A549 (cell line): Measurements from ENCODE around the gene RPL13. TPM values are rescaled to one million over a fixed set of nuclear protein-coding genes. Genes with fewer than 3 reads are reported as not detected.
A peak's percentile ranks its signal among the peaks of the same experiment; 100 is the strongest.
"Not testable (repeated sequence)": the region's sequence is repeated elsewhere in the genome, so short reads cannot be mapped to it uniquely, and the experiment has no call there.

ENCODE experiments used
- ATAC-seq, 2 experiments: fragments of 200-7000 bp in 1 of 2; fragments of >200 bp in 1 of 2; cut with Nextera tagmentation in 1 of 2; cut with Tn5 transposase in 1 of 2; 3 replicates each; pipeline versions ENCODE4 v1.8.0 to v1.9.1; 2018 to 2020; ENCODE audit warnings: mild to moderate bottlenecking in 1 of 2, moderate library complexity in 1 of 2
- CTCF ChIA-PET: fragments of 300-600 bp; sonication (Branson Sonifier 250); formaldehyde crosslinking; extraction: SDS; loops from one replicate; lab custom pipeline; 2021; ENCODE audit warnings: antibody characterized with exemption, inconsistent platforms; lab: Yijun Ruan, JAX
- POLR2A ChIA-PET: fragments of 350-600 bp; formaldehyde crosslinking; extraction: SDS; loops from one replicate; lab custom pipeline; 2021; ENCODE audit warnings: antibody characterized with exemption, inconsistent platforms; lab: Yijun Ruan, JAX
- DNase-seq, 2 experiments: peaks; one replicate each; pipeline versions ENCODE4 v3.0.0 to v3.0.0-alpha.2; 2011 to 2016; ENCODE audit warnings: low read depth in 1 of 2, low spot score in 1 of 2
- FAIRE-seq: peaks from 2 replicates; lab custom pipeline; 2011; peaks lifted over from hg19 to GRCh38; lab: Jason Lieb, UNC
- H3K27ac ChIP-seq, 2 experiments: fragments of >200 bp; sonication (Bioruptor Twin); formaldehyde crosslinking; 3 replicates each; pipeline ENCODE4 v1.5.1; 2016 to 2017
- H3K4me1 ChIP-seq: fragments of >200 bp; sonication (Bioruptor Twin); formaldehyde crosslinking; 3 replicates; pipeline ENCODE4 v1.6.1; 2016
- H3K4me2 ChIP-seq: fragments of >200 bp; sonication (Bioruptor Twin); formaldehyde crosslinking; 3 replicates; pipeline ENCODE4 v1.6.1; 2016
- H3K4me3 ChIP-seq: fragments of >200 bp; sonication (Bioruptor Twin); formaldehyde crosslinking; 3 replicates; pipeline ENCODE4 v1.5.1; 2016
- H3K9me3 ChIP-seq: fragments of >200 bp; sonication (Bioruptor Twin); formaldehyde crosslinking; 3 replicates; pipeline ENCODE4 v1.6.1; 2016
- ATOH8 ChIP-seq: fragments of 250-450 bp; sonication (Bioruptor Pico); IDR thresholded peaks from 2 replicates; pipeline ENCODE4 v1.5.0; 2020; ENCODE audit warnings: low read depth, mild to moderate bottlenecking, moderate library complexity
- BHLHE40 ChIP-seq: IDR thresholded peaks from 2 replicates; pipeline ENCODE4 v1.6.1; 2012; ENCODE audit warnings: low read depth, low read length, inconsistent platforms
- CBX2 ChIP-seq: fragments of 200-600 bp; sonication (generic); IDR thresholded peaks from 2 replicates; pipeline ENCODE4 v1.6.1; 2016; ENCODE audit warnings: low read depth, mild to moderate bottlenecking, borderline replicate concordance
- CBX8 ChIP-seq: fragments of 200-600 bp; sonication (generic); IDR thresholded peaks from 2 replicates; pipeline ENCODE4 v1.6.1; 2016
- FOSL2 ChIP-seq, 2 experiments: fragments of 450-650 bp in 1 of 2; fragments of >200 bp in 1 of 2; sonication (Bioruptor Twin) in 1 of 2; formaldehyde crosslinking; IDR thresholded peaks; 2 replicates each; pipeline versions ENCODE4 v1.5.0 to v1.6.1; 2016 to 2020; ENCODE audit warnings: mild to moderate bottlenecking in 1 of 2, moderate library complexity in 1 of 2
- GATA3 ChIP-seq: IDR thresholded peaks from 2 replicates; pipeline ENCODE4 v1.6.1; 2012; ENCODE audit warnings: borderline replicate concordance
- HDAC2 ChIP-seq: fragments of 200-600 bp; sonication (generic); IDR thresholded peaks from 2 replicates; pipeline ENCODE4 v1.6.1; 2016
- JUNB ChIP-seq: fragments of >200 bp; sonication (Bioruptor Twin); formaldehyde crosslinking; IDR thresholded peaks from 2 replicates; pipeline ENCODE4 v1.6.1; 2016
- KDM1A ChIP-seq: fragments of 200-600 bp; sonication (generic); IDR thresholded peaks from 2 replicates; pipeline ENCODE4 v1.6.1; 2016; ENCODE audit warnings: low read depth, mild to moderate bottlenecking
- KDM5A ChIP-seq: fragments of 200-600 bp; sonication (generic); IDR thresholded peaks from 2 replicates; pipeline ENCODE4 v1.6.1; 2016; ENCODE audit warnings: antibody characterized with exemption, mild to moderate bottlenecking
- NFE2L2 ChIP-seq: fragments of 150-350 bp; conservative IDR thresholded peaks from 2 replicates; pipeline ENCODE4 v1.6.1; 2014; ENCODE audit warnings: low read length
- POLR2A ChIP-seq: IDR thresholded peaks from 2 replicates; pipeline ENCODE4 v1.6.1; 2012; ENCODE audit warnings: mild to moderate bottlenecking, low read length
- TP53 ChIP-seq: fragments of 250-450 bp; sonication (Bioruptor Pico); IDR thresholded peaks from 2 replicates; pipeline ENCODE4 v1.5.0; 2021; ENCODE audit warnings: mild to moderate bottlenecking, moderate library complexity
- ZFP36 ChIP-seq: fragments of 450-650 bp; IDR thresholded peaks from 2 replicates; pipeline ENCODE4 v1.6.1; 2014; ENCODE audit warnings: borderline replicate concordance; ENCODE audit not compliant: partially characterized antibody
- WGBS: methylation state at CpG from one replicate; pipeline ENCODE4 v1.1.6; 2017; ENCODE audit errors: missing lambda C conversion rate; 5-methylcytosine and 5-hydroxymethylcytosine counted together
- polyA plus RNA-seq, 4 experiments: library from polyadenylated mRNA; depleted of rRNA in 3 of 4; stranded (reverse); fragments of >200 nt; fragmentation: RNase III in 1 of 4; extraction: RNeasy Plus Mini Kit Qiagen cat#74134 plus additional on column Dnase treatment in 1 of 4; gene quantifications; 2 replicates in 3 of 4; 3 replicates in 1 of 4; pipeline ENCODE4 v1.2.3, GENCODE V29; 2011 to 2017
- TF ChIP-seq, protein P1 (sequence below): IDR thresholded peaks from 2 replicates; pipeline ENCODE4 v1.6.1; 2012; ENCODE audit warnings: low read depth, borderline replicate concordance
- TF ChIP-seq, protein P2 (sequence below): IDR thresholded peaks from 2 replicates; pipeline ENCODE4 v1.6.1; 2012
- TF ChIP-seq, protein P3 (sequence below): fragments of >200 bp; sonication (Bioruptor Twin); formaldehyde crosslinking; IDR thresholded peaks from 3 replicates; pipeline ENCODE4 v1.5.1; 2016
- TF ChIP-seq, protein P4 (sequence below): fragments of 450-650 bp; IDR thresholded peaks from 2 replicates; pipeline ENCODE4 v1.6.1; 2014; ENCODE audit warnings: antibody characterized with exemption

Gene RPL13
- polyA plus RNA-seq, 2 of the 4 experiments (the other 2 are of a cell fraction), result 2,911 to 3,044 TPM

DNA sequence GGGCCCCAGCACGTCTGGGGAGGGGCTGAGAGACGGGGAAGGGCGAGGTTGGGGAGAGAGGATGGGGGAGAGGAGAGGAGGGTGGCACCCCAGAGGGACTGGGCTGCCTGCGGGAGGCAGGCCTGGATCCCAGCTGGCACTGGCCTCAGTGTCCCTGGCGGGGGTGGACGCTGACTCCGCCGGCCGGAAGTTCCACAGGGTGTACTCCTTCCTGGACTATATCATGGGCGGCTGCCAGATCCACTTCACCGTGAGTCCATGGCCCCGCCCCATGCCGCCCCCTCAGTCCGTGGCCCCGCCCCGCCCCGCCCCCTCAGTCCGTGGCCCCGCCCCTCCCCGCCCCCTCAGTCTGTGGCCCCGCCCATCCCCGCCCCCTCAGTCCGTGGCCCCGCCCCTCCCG, 26.4 kb downstream of the RPL13 start:
- H3K27ac ChIP-seq, result no peak overlapping the region
- ChIA-PET CTCF (no interaction called here), POLR2A (no interaction called here)
- FAIRE-seq (no peak), ATAC-seq (peak in 1 of 2 experiments; percentile 5; a peak in 2 of 6 replicates), DNase-seq (no peak)
- no peak overlapping the region for H3K4me2 ChIP-seq
- whole genome bisulfite sequencing, result 95% methylated on average over 8 of the region's 25 CpGs
- peaks cover 10% of the 10 kb centered on the region for H3K4me1 ChIP-seq
- no peak overlapping the region for H3K4me3 ChIP-seq
- TF ChIP-seq BHLHE40, result no peak
- no peak for TF ChIP-seq POLR2A
- TF ChIP-seq, protein P1, sequence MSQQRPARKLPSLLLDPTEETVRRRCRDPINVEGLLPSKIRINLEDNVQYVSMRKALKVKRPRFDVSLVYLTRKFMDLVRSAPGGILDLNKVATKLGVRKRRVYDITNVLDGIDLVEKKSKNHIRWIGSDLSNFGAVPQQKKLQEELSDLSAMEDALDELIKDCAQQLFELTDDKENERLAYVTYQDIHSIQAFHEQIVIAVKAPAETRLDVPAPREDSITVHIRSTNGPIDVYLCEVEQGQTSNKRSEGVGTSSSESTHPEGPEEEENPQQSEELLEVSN, result no peak
- TF ChIP-seq, protein P2, sequence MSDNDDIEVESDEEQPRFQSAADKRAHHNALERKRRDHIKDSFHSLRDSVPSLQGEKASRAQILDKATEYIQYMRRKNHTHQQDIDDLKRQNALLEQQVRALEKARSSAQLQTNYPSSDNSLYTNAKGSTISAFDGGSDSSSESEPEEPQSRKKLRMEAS, result no peak
- no peak for TF ChIP-seq ATOH8
- no peak for TF ChIP-seq KDM1A
- no peak for TF ChIP-seq NFE2L2
- TF ChIP-seq, protein P3, sequence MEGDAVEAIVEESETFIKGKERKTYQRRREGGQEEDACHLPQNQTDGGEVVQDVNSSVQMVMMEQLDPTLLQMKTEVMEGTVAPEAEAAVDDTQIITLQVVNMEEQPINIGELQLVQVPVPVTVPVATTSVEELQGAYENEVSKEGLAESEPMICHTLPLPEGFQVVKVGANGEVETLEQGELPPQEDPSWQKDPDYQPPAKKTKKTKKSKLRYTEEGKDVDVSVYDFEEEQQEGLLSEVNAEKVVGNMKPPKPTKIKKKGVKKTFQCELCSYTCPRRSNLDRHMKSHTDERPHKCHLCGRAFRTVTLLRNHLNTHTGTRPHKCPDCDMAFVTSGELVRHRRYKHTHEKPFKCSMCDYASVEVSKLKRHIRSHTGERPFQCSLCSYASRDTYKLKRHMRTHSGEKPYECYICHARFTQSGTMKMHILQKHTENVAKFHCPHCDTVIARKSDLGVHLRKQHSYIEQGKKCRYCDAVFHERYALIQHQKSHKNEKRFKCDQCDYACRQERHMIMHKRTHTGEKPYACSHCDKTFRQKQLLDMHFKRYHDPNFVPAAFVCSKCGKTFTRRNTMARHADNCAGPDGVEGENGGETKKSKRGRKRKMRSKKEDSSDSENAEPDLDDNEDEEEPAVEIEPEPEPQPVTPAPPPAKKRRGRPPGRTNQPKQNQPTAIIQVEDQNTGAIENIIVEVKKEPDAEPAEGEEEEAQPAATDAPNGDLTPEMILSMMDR, result no peak
- no peak for TF ChIP-seq ZFP36
- no peak for TF ChIP-seq HDAC2
- TF ChIP-seq CBX2, result no peak
- no peak for TF ChIP-seq KDM5A
- TF ChIP-seq JUNB, result no peak
- no peak for TF ChIP-seq TP53 (CRISPR knock-in tag)
- TF ChIP-seq FOSL2 (IDR thresholded peaks at IDR 0.05), result no peak
- no peak for TF ChIP-seq FOSL2 (CRISPR knock-in tag; IDR thresholded peaks at IDR 0.05)
- TF ChIP-seq, protein P4, sequence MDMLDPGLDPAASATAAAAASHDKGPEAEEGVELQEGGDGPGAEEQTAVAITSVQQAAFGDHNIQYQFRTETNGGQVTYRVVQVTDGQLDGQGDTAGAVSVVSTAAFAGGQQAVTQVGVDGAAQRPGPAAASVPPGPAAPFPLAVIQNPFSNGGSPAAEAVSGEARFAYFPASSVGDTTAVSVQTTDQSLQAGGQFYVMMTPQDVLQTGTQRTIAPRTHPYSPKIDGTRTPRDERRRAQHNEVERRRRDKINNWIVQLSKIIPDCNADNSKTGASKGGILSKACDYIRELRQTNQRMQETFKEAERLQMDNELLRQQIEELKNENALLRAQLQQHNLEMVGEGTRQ, result no peak
- TF ChIP-seq CBX8, result no peak
- TF ChIP-seq, all 56 proteins: peak for 0
- H3K9me3 ChIP-seq, result no peaks in the 10 kb centered on the region

DNA sequence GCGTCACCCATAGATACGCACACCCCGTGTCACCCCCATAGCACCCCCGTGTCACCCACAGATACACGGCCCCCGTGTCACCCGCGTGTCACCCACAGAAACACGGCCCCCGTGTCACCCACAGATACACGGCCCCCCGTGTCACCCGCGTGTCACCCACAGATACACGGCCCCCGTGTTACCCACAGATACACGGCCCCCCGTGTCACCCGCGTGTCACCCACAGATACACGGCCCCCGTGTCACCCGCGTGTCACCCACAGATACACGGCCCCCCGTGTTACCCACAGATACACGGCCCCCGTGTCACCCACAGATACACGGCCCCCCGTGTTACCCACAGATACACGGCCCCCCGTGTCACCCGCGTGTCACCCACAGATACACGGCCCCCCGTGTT, 27.2 kb downstream of the RPL13 start:
- 97% methylated on average over 8 of the region's 36 CpGs for WGBS
- H3K9me3 ChIP-seq, H3K4me3 ChIP-seq, H3K27ac ChIP-seq, H3K4me1 ChIP-seq, CTCF ChIA-PET, DNase-seq, ATAC-seq, POLR2A ChIA-PET, H3K4me2 ChIP-seq, FAIRE-seq: not testable (repeated sequence)

GRCh38 chr16:89588413-89589109, 28.1 kb downstream of the RPL13 start:
- FAIRE-seq (no peak), DNase-seq (no peak), ATAC-seq (no peak)
- H3K4me1 ChIP-seq, result no peaks in the 10 kb centered on the region
- TF ChIP-seq GATA3, result no peak
- ChIA-PET CTCF (interaction anchor here (0.9 to 2.7 kb wide), 4 partner anchors 13 to 53 kb away, joined by 3 to 18 read pairs (median 8); no protein-coding TSS in a partner anchor), POLR2A (no interaction called here)
- H3K4me2 ChIP-seq, result no peak overlapping the region
- no peak overlapping the region for H3K4me3 ChIP-seq
- no peak overlapping the region for H3K27ac ChIP-seq
- WGBS, result 92% methylated on average over 23 of the region's 26 CpGs
- H3K9me3 ChIP-seq, result no peaks in the 10 kb centered on the region
